HG03439 (cell line): ENCODE results near the gene CYB561.

ENCODE experiments used
- ATAC-seq: cut with Tn5 transposase; IDR thresholded peaks from one replicate; pipeline ENCODE4 v1.9.1; 2021; ENCODE audit warnings: mild to moderate bottlenecking, moderate library complexity; ENCODE audit not compliant: unreplicated experiment

CYB561 gene

GRCh38 chr17:63436523-63437110, 9.5 kb downstream of the CYB561 start:
- ATAC-seq: no peak

- ATAC-seq: no peak
Measured at GRCh38 chr17:63435681-63436522, 10.2 kb downstream of the CYB561 start.

GRCh38 chr17:63434951-63435571, 11.0 kb downstream of the CYB561 start:
- no peak for ATAC-seq

GRCh38 chr17:63433746-63434591, 12.1 kb downstream of the CYB561 start:
- no peak for ATAC-seq

GRCh38 chr17:63431939-63432804, 13.9 kb downstream of the CYB561 start:
- no peak for ATAC-seq

- no peak for ATAC-seq
Measured at GRCh38 chr17:63431618-63431938, 14.5 kb downstream of the CYB561 start.

- ATAC-seq: no peak
Measured at GRCh38 chr17:63430223-63430622, 15.9 kb downstream of the CYB561 start.

GRCh38 chr17:63429766-63430165, 16.3 kb downstream of the CYB561 start:
- ATAC-seq: no peak

- no peak for ATAC-seq
Measured at GRCh38 chr17:63426917-63427308, 19.2 kb downstream of the CYB561 start.

GRCh38 chr17:63426041-63426916, 19.8 kb downstream of the CYB561 start:
- no peak for ATAC-seq

GRCh38 chr17:63425483-63425882, 20.6 kb downstream of the CYB561 start:
- ATAC-seq: peak; percentile 61

- no peak for ATAC-seq
Measured at GRCh38 chr17:63423963-63424362, 22.1 kb downstream of the CYB561 start.

GRCh38 chr17:63423251-63423950, 22.7 kb downstream of the CYB561 start:
- no peak for ATAC-seq

GRCh38 chr17:63421681-63422645, 24.1 kb downstream of the CYB561 start:
- ATAC-seq: no peak

GRCh38 chr17:63420868-63421680, 25.0 kb downstream of the CYB561 start:
- no peak for ATAC-seq

- ATAC-seq: no peak
Measured at GRCh38 chr17:63419949-63420867, 25.9 kb downstream of the CYB561 start.
